NCI-H2196 (cell line): ENCODE measurements around the gene MAGEA10.
"Not testable (repeated sequence)": the region's sequence is repeated elsewhere in the genome, so short reads cannot be mapped to it uniquely, and the experiment has no call there.

Experiments used
- DNase-seq: peaks from one replicate; lab custom pipeline; 2025; ENCODE audit not compliant: unreplicated experiment; lab: John Stamatoyannopoulos, UW

Gene MAGEA10

GRCh38 chrX:152138388-152138784 lies at the start of gene MAGEA10:
Gene MAGEA10, minus strand, starts transcription at chrX:152138577. Its CDS starts 2,957 bp downstream, at chrX:152135620.
- DNase-seq, result no peak

- DNase-seq, result no peak
Observed at GRCh38 chrX:152177497-152178269, 39.3 kb upstream of the MAGEA10 start.

DNA sequence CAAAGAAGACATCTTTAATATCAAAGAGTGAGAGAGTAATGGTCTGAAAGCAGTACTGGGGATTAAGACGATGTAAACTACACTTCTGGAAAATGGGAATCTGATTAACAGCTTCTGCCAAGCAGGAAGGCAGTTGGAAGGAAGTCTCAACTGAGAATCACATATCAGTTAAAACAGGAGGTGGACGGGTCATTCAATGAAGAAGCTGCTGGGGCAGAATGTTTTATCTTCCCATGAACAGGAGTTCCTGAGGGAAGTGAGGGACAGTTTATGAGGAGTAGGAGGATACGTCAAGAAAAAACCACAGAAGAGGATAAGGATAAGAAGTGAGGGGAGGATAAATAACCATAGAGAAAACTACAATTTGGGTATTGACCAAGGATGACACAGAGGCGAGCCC lies 38.7 kb upstream of the MAGEA10 start:
- no peak for DNase-seq

DNA sequence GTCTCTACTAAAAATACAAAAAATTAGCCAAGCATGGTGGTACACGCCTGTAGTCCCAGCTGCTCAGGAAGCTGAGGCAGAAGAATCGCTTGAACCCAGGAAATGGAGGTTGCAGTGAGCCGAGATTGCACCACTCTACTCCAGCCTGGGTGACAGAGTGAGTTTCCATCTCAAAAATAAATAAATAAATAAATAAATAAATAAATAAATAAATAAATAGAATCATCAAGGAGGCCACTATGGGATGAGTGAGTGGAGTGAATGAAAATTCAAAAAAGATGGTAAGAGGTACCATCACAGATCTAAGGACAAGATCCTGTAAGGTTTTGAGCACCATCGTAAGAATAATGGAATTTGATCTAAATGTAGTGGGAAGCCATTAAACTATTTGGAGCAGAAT lies 37.5 kb upstream of the MAGEA10 start:
- DNase-seq, result not testable (repeated sequence)

DNA sequence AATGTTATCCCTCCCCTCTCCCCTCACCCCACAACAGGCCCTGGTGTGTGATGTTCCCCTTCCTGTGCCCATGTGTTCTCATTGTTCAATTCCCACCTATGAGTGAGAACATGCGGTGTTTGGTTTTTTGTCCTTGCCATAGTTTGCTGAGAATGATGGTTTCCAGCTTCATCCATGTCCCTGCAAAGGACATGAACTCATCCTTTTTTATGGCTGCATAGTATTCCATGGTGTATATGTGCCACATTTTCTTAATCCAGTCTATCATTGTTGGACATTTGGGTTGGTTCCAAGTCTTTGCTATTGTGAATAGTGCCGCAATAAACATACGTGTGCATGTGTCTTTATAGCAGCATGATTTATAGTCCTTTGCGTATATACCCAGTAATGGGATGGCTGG lies 35.5 kb upstream of the MAGEA10 start:
- DNase-seq, result not testable (repeated sequence)

- DNase-seq, result no peak
Observed at GRCh38 chrX:152170621-152171020, 32.2 kb upstream of the MAGEA10 start.

GRCh38 chrX:152165033-152165743 lies 26.8 kb upstream of the MAGEA10 start:
- DNase-seq, result no peak

GRCh38 chrX:152157042-152157441 lies 18.7 kb upstream of the MAGEA10 start:
- no peak for DNase-seq

DNA sequence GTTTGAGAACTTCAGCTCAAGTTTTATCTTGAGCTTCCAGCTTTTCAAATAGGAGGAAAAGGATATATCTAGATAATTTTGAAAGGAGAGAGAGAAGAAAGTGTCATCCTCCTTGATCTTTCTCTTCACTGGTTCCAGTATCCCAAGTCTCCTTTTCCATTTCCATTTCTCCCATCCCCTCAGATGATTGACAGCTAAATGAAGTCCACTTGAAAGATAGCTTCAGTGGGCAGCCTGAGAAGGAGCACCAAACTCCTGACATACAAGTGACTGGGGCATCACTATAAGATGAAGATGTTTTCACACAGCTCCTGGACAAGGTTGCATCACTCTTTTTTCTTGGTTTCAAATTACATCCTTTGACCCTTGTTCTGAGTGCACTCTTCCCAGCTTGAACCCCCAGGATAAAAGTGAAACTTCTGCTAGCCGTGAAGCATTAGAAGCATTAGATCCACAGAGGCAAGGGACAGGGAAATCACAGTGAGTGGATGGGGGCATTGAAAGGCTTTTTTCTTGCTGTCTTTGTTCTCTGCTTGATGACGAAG lies 17.5 kb upstream of the MAGEA10 start:
- DNase-seq, result no peak

DNA sequence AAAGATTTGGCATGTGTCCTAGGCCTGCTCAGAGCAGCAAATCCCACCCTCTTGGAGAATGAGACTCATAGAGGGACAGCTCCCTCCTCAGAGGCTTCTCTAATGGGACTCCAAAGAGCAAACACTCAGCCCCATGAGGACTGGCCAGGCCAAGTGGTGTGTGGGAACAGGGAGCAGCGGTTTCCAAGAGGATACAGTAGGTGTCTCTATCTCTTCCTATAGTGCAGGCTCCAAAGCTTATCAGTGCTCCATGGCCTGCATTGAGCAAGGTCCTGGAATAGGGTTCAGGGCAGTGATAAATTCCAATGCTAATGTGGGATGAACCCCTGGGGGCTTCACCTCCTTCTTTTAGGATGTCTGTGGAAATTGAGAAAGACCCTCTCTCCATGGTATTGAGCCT lies 15.7 kb upstream of the MAGEA10 start:
- DNase-seq, result no peak

DNA sequence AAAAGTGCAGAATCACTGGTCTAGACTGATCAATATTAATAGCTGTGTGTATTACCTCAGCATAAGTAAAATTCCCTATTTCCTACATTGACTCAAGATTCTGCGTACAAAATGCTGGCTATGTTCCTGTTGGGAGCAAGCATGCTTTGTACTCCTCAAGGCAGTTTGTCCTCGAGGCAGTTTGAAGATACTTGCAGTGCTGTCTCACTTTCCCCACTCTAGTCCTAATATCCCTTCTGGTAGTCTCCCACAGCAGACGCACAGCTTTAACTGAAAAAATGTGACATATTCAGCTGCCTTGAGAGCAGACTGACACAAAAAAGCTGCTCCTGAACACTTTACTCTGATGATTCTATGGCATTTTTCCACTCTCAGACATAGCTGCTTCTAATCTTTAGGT lies 12.9 kb upstream of the MAGEA10 start:
- DNase-seq, result no peak

DNA sequence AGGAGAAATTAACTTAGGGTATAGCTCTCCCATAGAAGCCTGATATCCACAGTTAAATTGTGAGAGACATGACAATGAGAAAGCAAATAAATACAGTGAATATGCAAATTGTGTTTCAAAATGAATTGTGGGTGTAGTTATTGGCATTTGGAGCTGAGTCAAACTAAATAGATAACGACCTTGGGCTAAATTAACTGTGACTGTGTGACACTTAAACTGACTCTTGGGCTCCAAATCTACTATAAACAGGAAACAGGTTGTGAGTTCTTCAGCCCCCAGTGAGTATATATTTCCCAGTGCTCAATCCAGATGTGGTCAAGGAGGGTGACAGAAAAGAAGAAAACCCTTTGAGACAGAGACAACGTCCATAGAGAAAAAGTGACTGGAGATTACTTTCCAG lies 11.3 kb upstream of the MAGEA10 start:
- DNase-seq, result no peak

DNA sequence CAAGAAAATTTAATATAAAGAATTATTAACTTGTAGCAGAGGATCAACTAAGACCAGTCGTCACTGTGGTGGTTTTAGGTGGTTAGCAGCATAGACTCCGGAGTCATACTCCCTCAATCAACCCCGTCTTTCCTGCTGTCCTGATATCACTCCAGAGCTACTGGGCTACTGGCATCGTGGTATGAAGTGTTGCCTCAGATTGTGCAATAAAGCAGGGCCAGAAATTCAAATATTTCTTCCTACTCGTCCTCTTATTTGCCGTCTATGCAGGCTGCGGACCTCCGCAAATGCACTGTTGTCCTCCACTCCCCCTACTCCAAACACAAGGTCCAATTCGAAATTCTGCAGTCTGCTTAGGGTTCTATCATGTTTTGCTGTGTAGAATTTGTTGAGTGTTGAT lies 1.2 kb upstream of the MAGEA10 start:
- no peak for DNase-seq

- DNase-seq, result no peak
Observed at GRCh38 chrX:152137771-152138387, 498 bp downstream of the MAGEA10 start.

DNA sequence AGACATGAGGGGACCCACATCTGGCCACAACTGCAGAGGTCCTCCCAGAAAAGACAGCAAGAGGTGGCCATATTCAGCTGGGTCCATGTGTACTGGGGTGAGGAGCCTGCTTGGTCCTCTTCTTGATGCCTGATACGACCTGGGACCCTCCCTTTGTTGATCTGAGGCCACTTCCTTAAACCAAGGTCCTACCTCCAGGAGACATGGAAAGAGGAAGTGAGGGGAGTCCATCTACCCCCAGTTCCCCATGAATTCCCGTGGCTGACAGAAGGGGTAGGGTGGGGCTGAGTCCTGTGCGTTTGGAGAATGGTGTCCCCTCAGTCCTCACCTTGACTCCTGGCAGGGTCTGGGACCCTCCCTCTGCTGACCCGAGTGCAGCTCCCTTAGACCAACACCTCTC lies 2.1 kb downstream of the MAGEA10 start:
- no peak for DNase-seq

DNA sequence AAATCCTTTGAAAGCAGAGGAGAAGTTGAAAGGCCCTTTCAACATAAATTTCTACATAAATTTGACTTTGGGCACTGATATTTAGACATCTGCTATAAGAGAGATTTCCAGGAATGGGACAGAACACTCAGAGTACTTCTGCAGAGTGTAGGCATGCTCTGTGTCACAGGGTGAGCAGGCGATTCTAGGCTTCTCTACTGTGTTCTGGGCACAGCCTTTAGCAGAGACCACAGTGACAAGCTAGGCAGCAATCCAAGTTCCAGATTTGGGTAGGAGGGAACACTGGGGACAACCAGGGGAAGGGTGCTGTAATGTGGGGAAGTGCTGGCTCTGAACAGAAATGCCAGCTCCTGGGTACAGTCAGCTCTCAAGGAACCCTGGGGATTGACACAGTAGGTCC lies 6.9 kb downstream of the MAGEA10 start:
- DNase-seq, result no peak

DNA sequence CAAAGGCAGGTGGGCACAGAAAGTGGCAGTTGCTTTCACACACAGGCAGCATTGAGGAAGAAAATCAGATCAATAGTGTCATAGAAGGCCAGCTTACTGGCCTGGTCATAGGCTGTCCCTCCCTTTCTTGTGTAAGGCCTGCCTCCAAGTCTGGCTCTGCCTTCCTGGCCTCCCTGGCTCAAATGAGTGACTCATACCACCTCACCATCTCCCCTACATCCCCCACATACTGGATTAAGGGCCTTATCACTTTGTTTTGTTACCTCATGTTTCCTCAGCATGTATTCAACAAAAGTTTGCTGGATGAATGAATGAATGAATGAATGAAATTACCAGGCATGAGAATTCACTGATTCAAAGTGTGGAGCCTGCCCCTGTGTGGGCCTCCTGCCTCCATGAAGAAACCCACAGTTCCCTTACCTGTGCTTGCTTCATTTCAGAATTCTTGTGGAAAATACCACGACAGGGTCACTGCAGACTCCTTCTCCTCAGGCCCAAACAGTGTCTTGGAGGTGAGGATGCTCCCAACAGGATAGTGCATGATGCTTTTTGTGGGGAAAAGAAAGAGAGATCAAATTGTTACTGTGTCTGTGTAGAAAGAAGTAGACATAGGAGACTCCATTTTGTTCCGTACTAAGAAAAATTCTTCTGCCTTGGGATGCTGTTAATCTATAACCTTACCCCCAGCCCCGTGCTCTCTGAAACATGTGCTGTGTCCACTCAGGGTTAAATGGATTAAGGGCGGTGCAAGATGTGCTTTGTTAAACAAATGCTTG lies 9.1 kb downstream of the MAGEA10 start:
- DNase-seq, result not testable (repeated sequence)

DNA sequence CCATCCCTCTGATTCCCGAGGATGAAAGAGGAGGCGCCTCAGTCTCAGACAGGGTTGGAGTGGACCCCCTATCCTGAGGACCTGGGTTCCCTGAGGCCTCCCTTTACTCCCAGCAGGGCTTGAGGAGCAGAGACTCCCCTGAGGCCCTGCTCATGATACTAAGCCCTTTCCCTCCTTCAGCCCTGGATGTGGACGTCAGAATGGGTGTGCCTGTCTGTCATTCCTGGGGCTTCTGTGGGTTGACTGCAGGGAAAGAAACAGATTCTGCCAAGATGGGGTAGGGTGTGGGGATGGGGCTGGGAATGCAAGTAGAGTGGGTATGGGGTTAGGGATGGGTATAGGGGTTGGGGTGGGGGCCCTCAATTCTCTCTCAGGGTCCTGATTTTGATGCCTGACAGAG lies 21.1 kb downstream of the MAGEA10 start:
- DNase-seq, result no peak

DNA sequence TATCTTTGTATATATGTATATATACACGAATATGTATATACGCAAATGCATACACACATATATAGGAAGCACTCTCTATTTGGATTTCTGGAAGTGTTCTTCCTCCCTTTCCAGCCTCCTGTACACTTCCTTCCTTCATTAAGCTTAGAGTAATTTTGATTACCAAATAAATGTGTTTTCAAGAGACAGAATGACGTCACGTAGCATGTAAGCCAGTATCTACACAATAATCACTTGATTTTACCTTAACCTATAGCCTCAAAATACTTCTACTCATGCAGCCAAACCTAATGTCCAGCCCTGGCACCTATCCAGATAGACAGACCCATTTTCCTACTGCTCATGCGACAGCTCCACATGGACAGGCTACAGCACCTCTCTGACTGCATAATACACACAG lies 29.9 kb downstream of the MAGEA10 start:
- DNase-seq, result no peak

DNA sequence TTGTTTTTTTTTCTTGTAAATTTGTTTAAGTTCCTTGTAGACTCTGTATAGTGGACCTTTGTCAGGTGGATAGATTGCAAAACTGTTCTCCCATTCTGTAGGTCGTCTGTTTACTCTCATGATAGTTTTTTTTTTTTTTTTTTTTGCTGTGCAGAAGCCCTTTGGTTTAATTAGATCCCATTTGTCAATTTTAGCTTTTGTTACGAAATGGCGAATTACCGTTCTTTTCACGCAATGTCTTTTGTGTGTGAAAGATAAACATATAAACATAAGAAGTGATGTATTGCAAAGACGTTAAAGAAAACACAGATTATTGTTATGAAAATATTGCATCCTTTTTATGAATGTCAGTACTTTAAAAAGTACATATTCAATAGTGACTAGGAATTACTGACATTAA lies 34.5 kb downstream of the MAGEA10 start:
- no peak for DNase-seq

DNA sequence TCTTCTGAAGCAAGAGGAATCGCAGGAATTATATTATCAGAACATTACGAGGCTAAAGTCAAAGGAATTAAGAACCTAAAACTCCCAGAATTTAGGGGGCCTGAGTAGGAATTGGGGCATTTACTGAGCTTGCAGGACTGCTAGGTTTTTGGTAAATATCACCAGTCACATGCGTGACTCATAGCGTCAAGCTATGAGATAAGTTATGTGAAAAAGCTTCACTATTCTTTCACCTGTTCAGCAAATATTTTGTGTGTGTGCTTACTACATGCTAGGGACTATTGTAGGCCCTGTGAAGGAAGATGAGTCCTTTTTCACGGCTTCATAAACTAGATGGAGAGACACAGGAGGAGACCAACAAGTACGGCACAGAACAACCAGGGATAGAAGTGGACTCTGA lies 52.2 kb downstream of the MAGEA10 start:
- no peak for DNase-seq
